ENCODE data around the gene PKP3.
"Not testable (repeated sequence)": the region's sequence is repeated elsewhere in the genome, so short reads cannot be mapped to it uniquely, and the experiment has no call there.

The PKP3 gene

GRCh38 chr11:396948-397548, 3.0 kb downstream of the PKP3 start:
- no peak for DNase-seq

DNA sequence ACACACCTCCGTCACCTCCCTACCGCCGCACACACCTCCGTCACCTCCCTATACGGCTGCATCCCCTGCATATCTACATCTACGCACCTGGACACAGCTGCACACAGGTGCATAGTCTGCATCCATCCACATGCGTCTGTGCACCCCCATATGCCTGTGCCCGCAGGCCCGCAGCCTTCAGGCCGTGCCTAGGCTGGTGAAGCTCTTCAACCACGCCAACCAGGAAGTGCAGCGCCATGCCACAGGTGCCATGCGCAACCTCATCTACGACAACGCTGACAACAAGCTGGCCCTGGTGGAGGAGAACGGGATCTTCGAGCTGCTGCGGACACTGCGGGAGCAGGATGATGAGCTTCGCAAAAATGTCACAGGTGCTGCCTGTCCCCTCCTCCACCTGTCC, 4.8 kb downstream of the PKP3 start:
- DNase-seq = peak; percentile 14

GRCh38 chr11:399731-400211, 5.8 kb downstream of the PKP3 start:
- peak; percentile 37 for DNase-seq

GRCh38 chr11:400241-400689, 6.3 kb downstream of the PKP3 start:
- DNase-seq = no peak

DNA sequence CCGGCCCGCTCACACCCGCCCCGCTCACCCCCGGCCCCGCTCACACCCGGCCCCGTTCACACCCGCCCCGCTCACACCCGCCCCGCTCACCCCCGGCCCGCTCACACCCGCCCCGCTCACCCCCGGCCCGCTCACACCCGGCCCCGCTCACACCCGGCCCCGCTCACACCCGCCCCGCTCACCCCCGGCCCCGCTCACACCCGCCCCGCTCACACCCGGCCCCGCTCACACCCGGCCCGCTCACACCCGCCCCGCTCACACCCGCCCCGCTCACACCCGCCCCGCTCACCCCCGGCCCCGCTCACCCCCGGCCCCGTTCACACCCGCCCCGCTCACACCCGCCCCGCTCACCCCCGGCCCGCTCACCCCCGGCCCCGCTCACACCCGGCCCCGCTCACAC, 7.2 kb downstream of the PKP3 start:
- DNase-seq = not testable (repeated sequence)

- no peak for DNase-seq
These were observed 9.2 kb downstream of the PKP3 start for GRCh38 chr11:403021-403760.

GRCh38 chr11:403761-404431, 9.9 kb downstream of the PKP3 start:
- DNase-seq = no peak

GRCh38 chr11:404551-405264, 10.7 kb downstream of the PKP3 start:
- no peak for DNase-seq

DNA sequence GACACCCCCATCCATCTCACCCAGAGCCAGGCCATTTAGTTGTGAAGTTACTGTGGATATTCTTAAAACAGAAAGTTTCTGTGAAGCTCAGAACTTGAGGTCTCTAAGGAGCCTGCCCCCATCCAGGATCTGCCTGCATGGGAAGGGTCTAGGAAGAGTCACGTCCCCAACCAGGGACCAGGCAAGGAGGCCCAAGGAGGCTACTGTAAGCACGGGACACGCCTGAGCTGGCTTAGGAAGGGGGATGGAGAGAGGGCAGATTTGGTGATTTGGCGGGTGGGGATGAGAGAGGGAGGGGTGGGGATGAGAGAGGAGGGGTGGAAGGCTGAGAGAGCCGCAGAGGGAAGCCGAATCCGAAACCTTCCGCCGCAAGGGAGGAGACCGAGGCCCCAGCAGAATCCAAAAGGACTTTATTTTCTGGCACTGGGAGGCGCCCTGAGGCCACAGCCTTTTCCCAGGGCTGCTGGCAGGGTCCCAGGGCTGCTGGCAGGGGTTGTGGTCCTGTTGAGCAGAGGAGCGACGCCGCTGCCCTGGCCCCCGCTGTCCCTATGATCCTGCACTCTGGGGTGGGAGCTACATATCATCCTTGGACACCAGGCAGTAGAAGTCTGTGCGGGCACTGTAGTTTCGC, 11.4 kb downstream of the PKP3 start:
- no peak for DNase-seq

- DNase-seq = no peak
These were observed 12.2 kb downstream of the PKP3 start for GRCh38 chr11:405954-406795.

GRCh38 chr11:406796-407650, 13.0 kb downstream of the PKP3 start:
- peak; percentile 63 for DNase-seq

DNA sequence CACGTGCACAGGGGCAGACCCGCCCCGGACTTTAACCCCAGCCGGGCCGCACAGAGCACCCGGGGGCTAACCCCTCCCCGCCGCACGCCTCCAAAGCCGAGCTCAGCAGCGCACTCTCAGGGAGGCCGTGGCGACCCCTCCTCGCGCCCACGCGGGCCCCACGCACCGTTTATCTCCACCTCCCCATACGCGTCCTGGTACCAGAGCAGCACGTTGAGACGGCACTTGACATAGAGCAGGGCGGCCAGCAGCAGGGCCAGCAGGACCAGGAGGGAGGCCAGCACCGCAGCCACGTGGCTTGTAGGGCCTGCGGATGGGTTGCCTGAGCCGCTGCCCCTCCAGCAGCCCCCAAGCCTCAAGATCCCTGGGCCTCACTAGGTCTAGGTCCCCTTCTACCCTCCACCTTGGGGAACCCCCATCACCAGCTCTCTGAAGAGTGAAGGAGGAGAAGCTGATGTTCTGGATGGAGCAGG, 13.7 kb downstream of the PKP3 start:
- DNase-seq = no peak

DNA sequence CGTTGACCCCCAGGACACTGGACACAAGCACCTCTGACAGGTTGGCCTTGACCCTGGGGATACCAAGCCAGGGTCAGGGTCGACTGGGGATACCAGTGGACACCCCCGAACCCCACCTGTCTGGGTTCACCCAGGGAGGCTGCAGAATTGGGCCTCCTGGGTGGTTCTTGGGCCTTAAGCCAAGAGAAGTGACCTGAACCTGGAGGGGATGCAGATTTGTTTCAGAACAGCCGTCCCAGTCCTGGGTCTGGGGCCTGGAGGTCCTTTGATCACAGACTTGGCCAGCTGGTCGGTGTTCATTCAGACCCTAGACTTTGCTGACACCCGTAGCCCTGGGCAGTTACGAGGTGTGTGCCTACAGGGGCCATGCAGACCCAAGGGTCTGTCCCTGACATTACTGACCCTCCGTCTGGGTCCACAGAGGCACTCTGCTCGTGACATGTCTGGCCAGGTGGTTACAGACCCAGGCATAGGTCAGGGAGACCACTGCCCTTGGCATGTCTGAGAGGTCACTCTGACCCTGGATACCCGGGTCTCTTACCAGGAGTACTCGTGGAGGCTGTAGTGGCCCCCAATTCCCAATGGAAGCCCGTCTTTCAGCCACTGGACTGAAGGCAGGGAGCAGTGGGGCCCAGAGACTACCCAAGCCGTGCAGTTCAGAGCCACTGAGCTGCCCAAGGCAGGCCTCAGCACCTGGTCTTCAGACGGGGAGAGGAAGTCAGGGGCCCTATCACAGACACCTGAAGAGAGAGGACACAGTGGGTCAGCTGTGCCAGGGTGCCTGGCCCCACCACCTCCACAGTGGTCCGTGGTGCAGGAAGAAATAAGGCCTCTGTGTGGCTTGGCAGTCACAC, 14.4 kb downstream of the PKP3 start:
- DNase-seq = no peak

- DNase-seq = no peak
These were observed 15.1 kb downstream of the PKP3 start for GRCh38 chr11:409008-409599.

DNA sequence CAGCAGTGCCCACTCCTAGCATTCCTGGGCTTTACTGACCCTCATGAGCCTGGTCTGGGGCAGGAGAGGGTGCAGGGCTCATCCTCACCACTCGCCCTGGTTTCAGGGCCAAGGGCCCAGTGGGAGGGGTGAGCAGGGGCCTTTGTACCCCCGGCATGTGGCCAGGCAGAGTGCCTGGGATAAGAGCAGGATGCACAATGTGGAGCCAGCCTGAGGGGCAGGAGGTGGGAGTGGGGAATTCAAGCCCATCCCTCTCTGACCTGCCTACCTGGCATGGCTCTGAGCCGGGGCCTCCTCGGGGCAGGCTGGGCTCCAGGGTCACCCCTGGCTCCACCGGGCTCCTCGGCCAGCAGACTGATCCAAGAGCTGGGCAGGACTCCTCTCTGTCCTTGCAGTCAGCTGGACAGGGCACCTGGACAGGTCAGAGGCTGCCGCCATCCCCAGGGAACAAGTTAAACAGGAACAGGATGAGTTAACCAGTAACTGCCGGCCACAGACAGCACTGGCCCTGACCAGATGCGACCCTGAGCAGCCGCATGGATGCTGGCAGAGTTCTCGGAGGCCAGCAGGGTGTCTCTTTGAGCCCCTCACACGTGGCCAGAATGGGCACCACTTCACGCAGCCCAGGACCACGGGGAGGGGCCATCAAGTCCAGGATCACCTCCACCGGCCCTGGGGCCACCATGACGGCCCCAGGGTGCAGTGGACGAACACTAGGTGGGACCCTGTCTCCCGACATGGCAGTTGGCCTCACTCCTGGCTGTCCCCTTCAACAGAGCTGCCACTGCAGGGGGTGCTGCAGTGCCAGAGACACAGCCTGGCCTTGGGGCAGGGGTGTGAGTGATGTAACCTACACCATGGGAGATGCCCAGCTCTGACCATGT, 15.8 kb downstream of the PKP3 start:
- DNase-seq = no peak

DNA sequence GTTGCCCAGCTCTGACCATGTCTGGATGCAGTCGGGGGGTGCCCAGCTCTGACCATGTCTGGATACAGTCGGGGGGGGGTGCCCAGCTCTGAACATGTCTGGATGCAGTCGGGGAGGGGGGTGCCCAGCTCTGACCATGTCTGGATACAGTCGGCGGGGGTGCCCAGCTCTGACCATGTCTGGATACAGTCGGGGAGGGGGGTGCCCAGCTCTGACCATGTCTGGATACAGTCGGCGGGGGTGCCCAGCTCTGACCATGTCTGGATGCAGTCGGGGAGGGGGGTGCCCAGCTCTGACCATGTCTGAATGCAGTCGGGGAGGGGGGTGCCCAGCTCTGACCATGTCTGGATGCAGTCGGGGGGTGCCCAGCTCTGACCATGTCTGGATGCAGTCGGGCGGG, 16.7 kb downstream of the PKP3 start:
- not testable (repeated sequence) for DNase-seq

GRCh38 chr11:411520-411919, 17.5 kb downstream of the PKP3 start:
- DNase-seq = not testable (repeated sequence)

DNA sequence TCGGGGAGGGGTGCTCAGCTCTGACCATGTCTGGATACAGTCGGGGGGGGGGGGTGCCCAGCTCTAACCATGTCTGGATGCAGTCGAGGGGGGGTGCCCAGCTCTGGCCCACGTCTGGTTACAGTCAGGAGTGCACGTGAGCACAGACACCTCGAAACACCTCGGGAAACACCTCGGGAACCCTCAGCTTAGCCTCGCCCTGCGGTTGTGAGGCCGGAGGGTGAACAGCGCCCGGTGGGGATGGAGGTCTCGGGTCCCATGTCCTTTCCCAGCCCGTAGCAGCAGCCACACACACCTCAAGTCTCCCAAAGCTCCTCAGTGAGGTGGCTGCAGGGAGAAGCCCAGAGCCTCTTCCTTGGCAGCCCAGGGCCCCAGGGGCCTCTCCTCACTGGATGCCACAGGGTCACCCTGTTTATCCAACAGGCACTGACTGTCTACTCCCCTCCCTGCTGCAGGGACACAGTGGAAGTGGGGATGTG, 18.7 kb downstream of the PKP3 start:
- no peak for DNase-seq
